ENCODE measurements around the gene TCAF2.
"Not testable (repeated sequence)": the region's sequence is repeated elsewhere in the genome, so short reads cannot be mapped to it uniquely, and the experiment has no call there.

- TF ChIP-seq POLR2A (IDR thresholded peaks at IDR 0.05; ENCODE audit: extremely low read depth, insufficient read length), result not testable (repeated sequence)
- TF ChIP-seq, protein P1, sequence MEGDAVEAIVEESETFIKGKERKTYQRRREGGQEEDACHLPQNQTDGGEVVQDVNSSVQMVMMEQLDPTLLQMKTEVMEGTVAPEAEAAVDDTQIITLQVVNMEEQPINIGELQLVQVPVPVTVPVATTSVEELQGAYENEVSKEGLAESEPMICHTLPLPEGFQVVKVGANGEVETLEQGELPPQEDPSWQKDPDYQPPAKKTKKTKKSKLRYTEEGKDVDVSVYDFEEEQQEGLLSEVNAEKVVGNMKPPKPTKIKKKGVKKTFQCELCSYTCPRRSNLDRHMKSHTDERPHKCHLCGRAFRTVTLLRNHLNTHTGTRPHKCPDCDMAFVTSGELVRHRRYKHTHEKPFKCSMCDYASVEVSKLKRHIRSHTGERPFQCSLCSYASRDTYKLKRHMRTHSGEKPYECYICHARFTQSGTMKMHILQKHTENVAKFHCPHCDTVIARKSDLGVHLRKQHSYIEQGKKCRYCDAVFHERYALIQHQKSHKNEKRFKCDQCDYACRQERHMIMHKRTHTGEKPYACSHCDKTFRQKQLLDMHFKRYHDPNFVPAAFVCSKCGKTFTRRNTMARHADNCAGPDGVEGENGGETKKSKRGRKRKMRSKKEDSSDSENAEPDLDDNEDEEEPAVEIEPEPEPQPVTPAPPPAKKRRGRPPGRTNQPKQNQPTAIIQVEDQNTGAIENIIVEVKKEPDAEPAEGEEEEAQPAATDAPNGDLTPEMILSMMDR (IDR thresholded peaks at IDR 0.05; ENCODE audit: low read depth, low read length), result not testable (repeated sequence)
These were observed 22.7 kb upstream of the TCAF2 start for GRCh38 chr7:143598086-143598485.
